ENCODE data around the gene TMEM151A. TPM values are rescaled to one million over a fixed set of nuclear protein-coding genes. Genes with fewer than 3 reads are reported as not detected.

The TMEM151A gene
- total RNA-seq, 4 donors from 2014 or later: 0.20 to 1.1 (median 0.22) TPM; not detected in 1

DNA sequence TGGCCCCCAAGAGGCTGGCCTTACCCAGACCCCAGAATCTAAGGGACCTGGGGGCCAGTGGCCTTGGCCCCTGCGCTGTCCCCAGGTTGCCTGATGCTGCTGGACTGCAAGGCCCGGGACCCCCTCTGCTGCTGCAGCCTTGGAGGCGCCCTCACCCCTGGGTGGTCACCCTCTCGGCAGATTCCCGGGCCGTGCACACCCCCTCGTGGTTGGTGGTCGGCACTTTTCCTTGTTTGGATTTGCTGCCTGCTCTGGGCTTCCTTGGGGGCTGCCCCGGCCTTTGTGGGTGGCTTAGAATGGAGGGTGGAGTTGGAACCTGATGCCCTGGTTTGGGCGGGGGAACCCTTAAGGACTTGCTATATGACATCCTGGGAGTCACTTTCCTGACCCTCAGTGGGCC lies 39.2 kb downstream of the TMEM151A start:
- Histone ChIP-seq H3K27me3 (no peaks in the 10 kb centered on the region), H3K36me3 (no peaks in the 10 kb centered on the region), H3K9me3 (no peaks in the 10 kb centered on the region), H3K4me3 (replicated peaks in 1 of 3) (no peak overlapping the region), H3K4me1 (peaks cover 0 to 39% of the 10 kb centered on the region in 2 donors), H3K27ac (no peak overlapping the region)
- no peak for TF ChIP-seq POLR2A (IDR thresholded peaks at IDR 0.05)
- TF ChIP-seq, protein P1, sequence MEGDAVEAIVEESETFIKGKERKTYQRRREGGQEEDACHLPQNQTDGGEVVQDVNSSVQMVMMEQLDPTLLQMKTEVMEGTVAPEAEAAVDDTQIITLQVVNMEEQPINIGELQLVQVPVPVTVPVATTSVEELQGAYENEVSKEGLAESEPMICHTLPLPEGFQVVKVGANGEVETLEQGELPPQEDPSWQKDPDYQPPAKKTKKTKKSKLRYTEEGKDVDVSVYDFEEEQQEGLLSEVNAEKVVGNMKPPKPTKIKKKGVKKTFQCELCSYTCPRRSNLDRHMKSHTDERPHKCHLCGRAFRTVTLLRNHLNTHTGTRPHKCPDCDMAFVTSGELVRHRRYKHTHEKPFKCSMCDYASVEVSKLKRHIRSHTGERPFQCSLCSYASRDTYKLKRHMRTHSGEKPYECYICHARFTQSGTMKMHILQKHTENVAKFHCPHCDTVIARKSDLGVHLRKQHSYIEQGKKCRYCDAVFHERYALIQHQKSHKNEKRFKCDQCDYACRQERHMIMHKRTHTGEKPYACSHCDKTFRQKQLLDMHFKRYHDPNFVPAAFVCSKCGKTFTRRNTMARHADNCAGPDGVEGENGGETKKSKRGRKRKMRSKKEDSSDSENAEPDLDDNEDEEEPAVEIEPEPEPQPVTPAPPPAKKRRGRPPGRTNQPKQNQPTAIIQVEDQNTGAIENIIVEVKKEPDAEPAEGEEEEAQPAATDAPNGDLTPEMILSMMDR (IDR thresholded peaks at IDR 0.05): no peak
- intact Hi-C loops (cut with DNase I): no loop called here
- no peak for DNase-seq
- WGBS, 2 donors: 43 to 64% methylated on average over 7 of the region's 10 CpGs

DNA sequence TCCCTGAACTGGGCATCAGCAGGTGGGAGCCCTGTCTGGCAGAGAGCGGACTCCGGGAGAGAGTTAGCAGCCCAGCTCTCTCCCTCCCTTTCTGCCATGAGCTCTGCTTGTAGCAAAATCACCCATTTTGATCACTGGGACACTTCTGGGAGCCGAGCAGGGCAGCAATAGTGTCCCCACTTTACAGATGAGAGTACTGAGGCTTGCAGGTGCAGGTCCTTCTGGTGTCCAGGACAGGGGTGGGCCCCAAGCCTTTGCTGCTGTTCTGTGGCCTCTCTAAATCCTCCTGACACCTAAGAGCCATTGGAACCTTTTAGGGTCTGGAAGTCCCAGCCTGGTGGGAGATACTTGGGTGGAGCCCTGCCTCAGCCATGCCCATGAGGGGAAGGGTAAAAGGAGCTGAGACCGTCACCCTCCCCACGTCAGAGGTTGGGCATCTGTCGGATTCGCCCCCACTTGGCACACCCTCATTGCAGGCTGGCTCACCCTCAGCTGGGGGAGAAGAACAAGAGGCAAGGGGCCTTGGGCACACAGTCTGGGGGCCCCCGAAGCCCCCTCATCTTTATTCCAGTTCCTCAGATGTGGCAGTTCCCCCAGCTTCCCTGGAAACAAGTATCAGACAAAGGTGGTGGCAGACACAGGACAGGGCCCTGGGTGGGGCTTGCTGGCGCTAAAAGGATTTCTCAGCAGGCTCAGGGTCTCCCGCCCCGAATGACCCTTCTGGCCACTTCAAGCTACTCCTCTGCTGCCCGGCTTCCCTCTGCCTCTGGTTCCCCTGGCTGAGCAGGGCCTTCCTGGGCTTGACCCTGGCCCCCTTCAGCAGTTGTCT lies 40.1 kb downstream of the TMEM151A start:
- no peak for TF ChIP-seq POLR2A (IDR thresholded peaks at IDR 0.05)
- TF ChIP-seq, protein P1 (IDR thresholded peaks at IDR 0.05): no peak
- DNase-seq: no peak
- Histone ChIP-seq H3K4me1 (peaks cover 7 to 40% of the 10 kb centered on the region in 2 donors), H3K27me3 (no peaks in the 10 kb centered on the region), H3K36me3 (no peaks in the 10 kb centered on the region), H3K9me3 (no peaks in the 10 kb centered on the region), H3K27ac (no peak overlapping the region), H3K4me3 (replicated peaks in 1 of 3) (no peak overlapping the region)
- intact Hi-C loops (cut with DNase I): no loop called here
- 78 to 79% methylated on average over 11 to 12 of the region's 12 CpGs for WGBS, 2 donors

DNA sequence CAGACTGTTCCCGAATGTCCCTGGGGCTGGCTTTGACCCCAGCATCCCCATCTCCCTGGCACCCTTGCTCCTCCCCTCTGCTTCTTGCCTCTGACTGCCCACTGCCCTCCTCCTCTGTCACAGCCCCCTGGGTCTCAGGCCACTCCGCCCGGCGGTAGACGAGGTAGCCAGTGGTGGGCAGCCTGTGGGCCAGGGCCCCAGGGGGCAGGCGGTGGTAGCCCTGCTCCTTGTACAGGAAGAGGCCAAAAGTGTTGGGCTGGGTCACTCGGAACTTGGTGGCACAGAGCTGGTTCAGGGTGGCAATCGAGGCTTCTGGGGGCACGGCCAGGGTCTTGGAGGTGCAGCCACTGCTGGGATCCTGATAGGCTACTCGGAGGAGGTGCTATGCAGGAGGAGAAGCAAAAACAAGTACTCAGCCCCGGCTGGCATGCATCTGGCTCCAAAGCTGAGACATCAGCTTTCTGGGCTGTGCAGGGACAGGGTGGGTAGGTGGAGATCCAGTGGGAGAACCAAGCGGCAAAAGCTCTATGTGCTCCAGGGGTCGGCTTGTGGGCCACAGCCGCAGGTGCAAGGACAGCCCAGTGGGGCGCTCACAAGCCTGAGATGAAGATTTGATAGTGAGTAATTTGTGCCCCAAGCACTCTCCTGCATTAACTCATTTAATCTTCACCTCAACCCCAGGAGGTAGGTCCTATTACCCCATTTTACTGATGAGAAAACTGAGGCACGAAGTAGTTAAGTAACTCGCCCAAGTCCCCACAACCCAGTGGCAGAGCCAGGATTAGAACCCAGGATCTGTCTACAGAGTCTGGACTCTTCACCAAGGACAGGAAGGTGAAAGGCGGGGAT lies 40.9 kb downstream of the TMEM151A start:
- no peak for DNase-seq

DNA sequence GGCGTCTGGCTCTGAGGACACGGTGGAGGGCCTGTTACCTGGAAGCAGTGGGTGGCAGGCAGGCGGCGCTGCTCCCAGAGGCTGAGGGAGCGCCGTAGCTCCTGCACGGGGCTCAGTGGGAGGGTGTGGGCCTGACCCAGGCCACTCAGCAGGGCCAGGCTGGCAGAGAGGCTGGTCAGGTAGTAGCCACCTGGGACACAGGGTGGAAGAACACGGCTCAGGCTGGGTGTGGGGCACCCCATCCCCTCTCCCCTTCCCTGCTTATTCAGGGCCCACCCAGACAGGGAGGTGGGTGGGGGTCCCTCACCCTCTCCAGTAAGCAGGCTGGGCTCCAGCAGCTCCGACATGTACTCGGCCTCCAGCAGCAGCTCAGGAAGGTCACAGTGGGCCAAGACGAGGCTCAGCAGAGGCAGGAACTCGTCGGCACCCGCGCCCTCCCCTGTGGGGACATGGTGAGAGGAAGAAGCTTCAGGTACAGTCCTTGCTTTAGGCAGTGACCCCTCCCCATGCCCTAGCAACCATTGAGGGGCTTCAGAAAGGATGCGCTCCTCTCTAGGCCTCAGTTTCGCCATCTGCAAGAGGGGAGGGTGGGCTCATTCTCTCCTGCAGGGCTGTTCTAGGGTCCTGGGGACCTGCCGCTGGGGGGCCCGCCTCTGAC lies 41.7 kb downstream of the TMEM151A start:
- Histone ChIP-seq H3K4me3 (replicated peaks in 1 of 3) (no peak overlapping the region), H3K9me3 (no peaks in the 10 kb centered on the region), H3K4me1 (peaks cover 7 to 29% of the 10 kb centered on the region in 2 donors), H3K36me3 (peaks cover under 1 to 6% of the 10 kb centered on the region in 2 donors), H3K27ac (no peak overlapping the region), H3K27me3 (no peaks in the 10 kb centered on the region)
- intact Hi-C loops (cut with DNase I): no loop called here
- 90 to 94% methylated on average over 6 to 7 of the region's 19 CpGs for WGBS, 2 donors
- TF ChIP-seq POLR2A (IDR thresholded peaks at IDR 0.05): no peak
- TF ChIP-seq, protein P1 (IDR thresholded peaks at IDR 0.05): no peak
- no peak for DNase-seq

More for the DNA sequence above, 40.9 kb downstream of the TMEM151A start:
- intact Hi-C loops (cut with DNase I): no loop called here
- no peak overlapping the region for H3K27ac ChIP-seq
- no peaks in the 10 kb centered on the region for H3K27me3 ChIP-seq
- H3K9me3 ChIP-seq: no peaks in the 10 kb centered on the region
- peaks cover 0 to 3% of the 10 kb centered on the region in 2 donors for H3K36me3 ChIP-seq
- 81 to 85% methylated on average over 12 to 18 of the region's 18 CpGs for WGBS, 2 donors
- H3K4me1 ChIP-seq: peaks cover 7 to 36% of the 10 kb centered on the region in 2 donors
- no peak overlapping the region for H3K4me3 ChIP-seq (replicated peaks in 1 of 3)
- TF ChIP-seq, protein P1 (IDR thresholded peaks at IDR 0.05): no peak
- TF ChIP-seq POLR2A (IDR thresholded peaks at IDR 0.05): no peak
